ENCODE data around the gene EVI5L. TPM values are rescaled to one million over a fixed set of nuclear protein-coding genes. Genes with fewer than 3 reads are reported as not detected.

The EVI5L gene
- polyA plus RNA-seq, 1 donor from 2014 or later: 50.6 TPM

DNA sequence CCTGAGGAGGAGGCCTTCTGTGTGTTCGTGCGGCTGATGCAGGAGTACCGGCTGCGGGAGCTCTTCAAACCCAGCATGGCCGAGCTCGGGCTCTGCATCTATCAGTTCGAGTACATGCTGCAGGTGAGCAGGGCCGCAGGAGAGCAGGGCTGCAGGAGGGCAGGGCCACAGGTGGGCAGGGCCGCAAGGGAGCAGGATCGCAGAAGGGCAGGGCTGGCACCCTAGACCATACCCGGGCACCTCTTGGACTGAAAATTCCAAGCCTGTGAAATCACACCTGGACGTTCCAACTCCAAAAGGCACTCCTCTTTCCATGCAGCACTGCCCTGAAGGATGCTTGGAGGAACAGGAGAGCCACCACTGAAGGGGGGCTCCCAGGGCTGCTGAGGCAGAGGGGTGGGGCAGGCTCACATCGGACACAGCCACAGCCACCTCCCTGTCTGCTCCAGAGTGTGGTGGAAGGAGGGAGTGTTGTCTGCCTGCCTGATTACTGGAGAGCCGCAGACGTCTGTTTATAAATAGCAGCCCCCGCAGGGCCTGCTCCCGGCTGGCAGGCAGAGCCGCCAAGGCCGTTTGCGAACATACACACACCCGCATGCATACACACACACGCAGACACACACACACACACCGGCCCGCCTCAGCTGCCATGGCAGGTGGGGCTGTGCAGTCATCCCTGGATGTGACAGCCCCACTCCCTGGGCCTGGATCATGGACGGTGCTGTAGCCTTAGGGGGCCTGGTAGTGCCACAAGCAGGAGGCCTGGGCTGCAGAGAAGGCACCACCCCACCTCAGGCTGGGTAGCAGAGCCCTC is 20.2 kb downstream of the EVI5L start:
- H3K36me3 ChIP-seq (ENCODE audit: insufficient read depth, low read length): no peaks in the 10 kb centered on the region
- no peaks in the 10 kb centered on the region for H3K27me3 ChIP-seq (ENCODE audit: insufficient read depth, low read depth, low read length)
- no peaks in the 10 kb centered on the region for H3K9me2 ChIP-seq (ENCODE audit: insufficient read depth, low read length)
- H3F3A ChIP-seq (ENCODE audit: insufficient read depth, low read length, poor library complexity, severe bottlenecking): no peaks in the 10 kb centered on the region
- H2AFZ ChIP-seq (ENCODE audit: low read depth, low read length): no peak overlapping the region
- H3K4me3 ChIP-seq (ENCODE audit: low read length): no peak overlapping the region
- no peaks in the 10 kb centered on the region for H3K79me2 ChIP-seq (replicated peaks; ENCODE audit: insufficient read depth, low read length)
- peak; percentile 60 for TF ChIP-seq POLR2AphosphoS5 (IDR thresholded peaks at IDR 0.05)
- TF ChIP-seq RAD21 (conservative IDR thresholded peaks at IDR 0.05): no peak
- no peak for TF ChIP-seq EZH2 (IDR thresholded peaks at IDR 0.05; ENCODE audit: borderline replicate concordance, insufficient read depth, low read length, poor library complexity, severe bottlenecking)
- no peak for TF ChIP-seq MXI1 (conservative IDR thresholded peaks at IDR 0.05; ENCODE audit: poor library complexity, severe bottlenecking)
- TF ChIP-seq TAF1 (IDR thresholded peaks at IDR 0.05; ENCODE audit: low read depth): no peak
- TF ChIP-seq, protein P1, sequence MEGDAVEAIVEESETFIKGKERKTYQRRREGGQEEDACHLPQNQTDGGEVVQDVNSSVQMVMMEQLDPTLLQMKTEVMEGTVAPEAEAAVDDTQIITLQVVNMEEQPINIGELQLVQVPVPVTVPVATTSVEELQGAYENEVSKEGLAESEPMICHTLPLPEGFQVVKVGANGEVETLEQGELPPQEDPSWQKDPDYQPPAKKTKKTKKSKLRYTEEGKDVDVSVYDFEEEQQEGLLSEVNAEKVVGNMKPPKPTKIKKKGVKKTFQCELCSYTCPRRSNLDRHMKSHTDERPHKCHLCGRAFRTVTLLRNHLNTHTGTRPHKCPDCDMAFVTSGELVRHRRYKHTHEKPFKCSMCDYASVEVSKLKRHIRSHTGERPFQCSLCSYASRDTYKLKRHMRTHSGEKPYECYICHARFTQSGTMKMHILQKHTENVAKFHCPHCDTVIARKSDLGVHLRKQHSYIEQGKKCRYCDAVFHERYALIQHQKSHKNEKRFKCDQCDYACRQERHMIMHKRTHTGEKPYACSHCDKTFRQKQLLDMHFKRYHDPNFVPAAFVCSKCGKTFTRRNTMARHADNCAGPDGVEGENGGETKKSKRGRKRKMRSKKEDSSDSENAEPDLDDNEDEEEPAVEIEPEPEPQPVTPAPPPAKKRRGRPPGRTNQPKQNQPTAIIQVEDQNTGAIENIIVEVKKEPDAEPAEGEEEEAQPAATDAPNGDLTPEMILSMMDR (IDR thresholded peaks at IDR 0.05; ENCODE audit: poor library complexity, severe bottlenecking): no peak
- peak; percentile 31 for TF ChIP-seq EP300 (conservative IDR thresholded peaks at IDR 0.05; ENCODE audit: poor library complexity, severe bottlenecking)
- no peaks in the 10 kb centered on the region for H4K20me1 ChIP-seq (ENCODE audit: insufficient read depth)
- peak overlapping the region; percentile 38 for H3K9ac ChIP-seq (ENCODE audit: low read length)
- peak overlapping the region; percentile 37 for H3K27ac ChIP-seq (ENCODE audit: low read length)
- no peak overlapping the region for H3K4me2 ChIP-seq (ENCODE audit: low read length)
- H3K9me3 ChIP-seq (ENCODE audit: low read length): no peaks in the 10 kb centered on the region

GRCh38 chr19:7850945-7851622 is 21.1 kb downstream of the EVI5L start:
- H3K27ac ChIP-seq (ENCODE audit: low read length): no peak overlapping the region

More at GRCh38 chr19:7850945-7851622, 21.1 kb downstream of the EVI5L start:
- H2AFZ ChIP-seq (ENCODE audit: low read depth, low read length): no peak overlapping the region
- H3F3A ChIP-seq (ENCODE audit: insufficient read depth, low read length, poor library complexity, severe bottlenecking): no peaks in the 10 kb centered on the region
- H3K9me3 ChIP-seq (ENCODE audit: low read length): no peaks in the 10 kb centered on the region
- peak overlapping the region; percentile 38 for H3K9ac ChIP-seq (ENCODE audit: low read length)
- no peak overlapping the region for H3K4me2 ChIP-seq (ENCODE audit: low read length)
- H3K9me2 ChIP-seq (ENCODE audit: insufficient read depth, low read length): no peaks in the 10 kb centered on the region
- TF ChIP-seq EZH2 (IDR thresholded peaks at IDR 0.05; ENCODE audit: borderline replicate concordance, insufficient read depth, low read length, poor library complexity, severe bottlenecking) (no peak), RAD21 (conservative IDR thresholded peaks at IDR 0.05) (no peak), SMC3 (conservative IDR thresholded peaks at IDR 0.05; ENCODE audit: poor library complexity) (no peak), REST (IDR thresholded peaks at IDR 0.05; ENCODE audit: borderline replicate concordance) (no peak), POLR2AphosphoS5 (IDR thresholded peaks at IDR 0.05) (no peak), EP300 (conservative IDR thresholded peaks at IDR 0.05; ENCODE audit: poor library complexity, severe bottlenecking) (no peak), TAF1 (IDR thresholded peaks at IDR 0.05; ENCODE audit: low read depth) (no peak)
- TF ChIP-seq, protein P1 (IDR thresholded peaks at IDR 0.05; ENCODE audit: poor library complexity, severe bottlenecking): no peak
- H4K20me1 ChIP-seq (ENCODE audit: insufficient read depth): no peaks in the 10 kb centered on the region
- no peak overlapping the region for H3K4me3 ChIP-seq (ENCODE audit: low read length)
- no peaks in the 10 kb centered on the region for H3K79me2 ChIP-seq (replicated peaks; ENCODE audit: insufficient read depth, low read length)
- no peaks in the 10 kb centered on the region for H3K27me3 ChIP-seq (ENCODE audit: insufficient read depth, low read depth, low read length)
- no peaks in the 10 kb centered on the region for H3K36me3 ChIP-seq (ENCODE audit: insufficient read depth, low read length)
